ENCODE measurements around the gene PATJ.

- TF ChIP-seq CTCF (IDR thresholded peaks at IDR 0.05), result no peak
- TF ChIP-seq POLR2A (IDR thresholded peaks at IDR 0.05), result no peak
Observed at GRCh38 chr1:62188111-62188510, 445.8 kb downstream of the PATJ start.

Data from testis (tissue), 2 donors.